ENCODE data around the gene MRPL36.
A peak's percentile ranks its signal among the peaks of the same experiment; 100 is the strongest.
"Not testable (repeated sequence)": the region's sequence is repeated elsewhere in the genome, so short reads cannot be mapped to it uniquely, and the experiment has no call there.

MRPL36 gene

GRCh38 chr5:1815071-1815786 lies 15.6 kb upstream of the MRPL36 start:
- DNase-seq: no peak

GRCh38 chr5:1814183-1815020 lies 14.8 kb upstream of the MRPL36 start:
- DNase-seq: no peak

GRCh38 chr5:1810581-1811101 lies 11.0 kb upstream of the MRPL36 start:
- no peak for DNase-seq

GRCh38 chr5:1809416-1810035 lies 9.9 kb upstream of the MRPL36 start:
- no peak for DNase-seq

GRCh38 chr5:1808439-1808838 lies 8.8 kb upstream of the MRPL36 start:
- peak; percentile 27 for DNase-seq

- DNase-seq: no peak
Observed at GRCh38 chr5:1807451-1808185, 8.0 kb upstream of the MRPL36 start.

- DNase-seq: no peak
Observed at GRCh38 chr5:1806974-1807373, 7.3 kb upstream of the MRPL36 start.

- no peak for DNase-seq
Observed at GRCh38 chr5:1806199-1806598, 6.6 kb upstream of the MRPL36 start.

- DNase-seq: no peak
Observed at GRCh38 chr5:1805736-1806135, 6.1 kb upstream of the MRPL36 start.

GRCh38 chr5:1805326-1805725 lies 5.7 kb upstream of the MRPL36 start:
- no peak for DNase-seq

- DNase-seq: no peak
Observed at GRCh38 chr5:1804001-1804690, 4.5 kb upstream of the MRPL36 start.

- DNase-seq: no peak
Observed at GRCh38 chr5:1803192-1803591, 3.6 kb upstream of the MRPL36 start.

GRCh38 chr5:1801967-1802295 lies 2.3 kb upstream of the MRPL36 start:
- no peak for DNase-seq

- peak; percentile 48 for DNase-seq
Observed at GRCh38 chr5:1801222-1801966, 1.8 kb upstream of the MRPL36 start, which contains the start of gene NDUFS6. Gene NDUFS6 (plus strand): TSS chr5:1801407. CDS start chr5:1801418, 11 bp downstream.

- no peak for DNase-seq
Observed at GRCh38 chr5:1800472-1801221, 1.0 kb upstream of the MRPL36 start.

- DNase-seq: no peak
Observed at GRCh38 chr5:1799110-1799601, 481 bp downstream of the MRPL36 start.

- not testable (repeated sequence) for DNase-seq
Observed at GRCh38 chr5:1798589-1798988, 1.0 kb downstream of the MRPL36 start.

GRCh38 chr5:1797855-1798254 lies 1.8 kb downstream of the MRPL36 start:
- DNase-seq: no peak

- no peak for DNase-seq
Observed at GRCh38 chr5:1797103-1797800, 2.4 kb downstream of the MRPL36 start.

All from fibroblast of skin of abdomen (primary cell).